Epithelial cell of alveolus of lung (primary cell): ENCODE results near the gene ADAMTSL5. TPM values are rescaled to one million over a fixed set of nuclear protein-coding genes. Genes with fewer than 3 reads are reported as not detected.

Experiments
- total RNA-seq: library from RNA; depleted of rRNA; stranded (reverse); fragments of >200 nt; gene quantifications from 2 replicates; pipeline ENCODE4 v1.2.1, GENCODE V29; 2015

The ADAMTSL5 gene
- total RNA-seq: 5.0 and 15.2 TPM in 2 replicates

GRCh38 chr19:1512671-1513498, at the start of gene ADAMTSL5:
ADAMTSL5 (minus strand) TSS chr19:1513019; CDS start chr19:1510943, 2,076 bp downstream.

GRCh38 chr19:1523412-1524286, 10.8 kb upstream of the ADAMTSL5 start, which contains the start of gene PLK5:
PLK5 (plus strand) TSS chr19:1524077; CDS start chr19:1526997, 2,920 bp downstream.

GRCh38 chr19:1491114-1491848, 21.5 kb downstream of the ADAMTSL5 start, which contains the start of gene REEP6:
REEP6 (plus strand) TSS chr19:1491181; CDS start chr19:1491270, 89 bp downstream.

GRCh38 chr19:1490311-1491113, 22.3 kb downstream of the ADAMTSL5 start, which contains the start of gene PCSK4:
PCSK4 (minus strand) TSS chr19:1490350; CDS start chr19:1490346, 4 bp downstream.

GRCh38 chr19:1478934-1479707, 33.7 kb downstream of the ADAMTSL5 start, which contains the start of gene C19orf25:
C19orf25 (minus strand) TSS chr19:1479215; CDS start chr19:1478903, 312 bp downstream.

Other genes with a start within 250 kb of the ADAMTSL5 start
- 239 and 297 TPM in 2 replicates for gene CIRBP, start 243.7 kb downstream of the ADAMTSL5 start, total RNA-seq
- 57.6 and 62.4 TPM in 2 replicates for gene FAM174C, start 237.5 kb downstream of the ADAMTSL5 start, total RNA-seq
- gene EFNA2, start 227.1 kb downstream of the ADAMTSL5 start, total RNA-seq: not detected in 2 replicates
- 129 and 170 TPM in 2 replicates for gene NDUFS7, start 129.1 kb downstream of the ADAMTSL5 start, total RNA-seq
- 62.0 and 67.4 TPM in 2 replicates for gene GAMT, start 111.5 kb downstream of the ADAMTSL5 start, total RNA-seq
- 55.4 and 72.5 TPM in 2 replicates for gene DAZAP1, start 105.4 kb downstream of the ADAMTSL5 start, total RNA-seq
- 2,162 and 4,639 TPM in 2 replicates for gene RPS15, start 74.6 kb downstream of the ADAMTSL5 start, total RNA-seq
- gene APC2, start 62.9 kb downstream of the ADAMTSL5 start, total RNA-seq: under 0.01 and 0.16 TPM in 2 replicates
- gene C19orf25, start 33.8 kb downstream of the ADAMTSL5 start, total RNA-seq: 36.5 and 39.2 TPM in 2 replicates
- gene PCSK4, start 22.7 kb downstream of the ADAMTSL5 start, total RNA-seq: 0.52 and 2.9 TPM in 2 replicates
- gene REEP6, start 21.8 kb downstream of the ADAMTSL5 start, total RNA-seq: 2.7 and 2.8 TPM in 2 replicates
- not detected in 2 replicates for gene PLK5, start 11.1 kb upstream of the ADAMTSL5 start, total RNA-seq
- gene MEX3D, start 55.3 kb upstream of the ADAMTSL5 start, total RNA-seq: 46.8 and 47.5 TPM in 2 replicates
- gene MBD3, start 79.8 kb upstream of the ADAMTSL5 start, total RNA-seq: 108 and 118 TPM in 2 replicates
- 45.8 and 107 TPM in 2 replicates for gene UQCR11, start 92.4 kb upstream of the ADAMTSL5 start, total RNA-seq
- gene TCF3, start 139.6 kb upstream of the ADAMTSL5 start, total RNA-seq: 118 and 363 TPM in 2 replicates
- not detected in 2 replicates for gene ONECUT3, start 240.5 kb upstream of the ADAMTSL5 start, total RNA-seq